H9 (cell line): ENCODE measurements around the gene TUBB2A. TPM values are rescaled to one million over a fixed set of nuclear protein-coding genes. Genes with fewer than 3 reads are reported as not detected.

ENCODE experiments used
- DNase-seq: peaks from one replicate; pipeline ENCODE4 v3.0.0-alpha.2; 2017
- H2AFZ ChIP-seq: one replicate; pipeline ENCODE4 v1.6.1; 2013; ENCODE audit warnings: mild to moderate bottlenecking, low read length, control low read depth, moderate library complexity
- H2AK5ac ChIP-seq: 2 replicates; pipeline ENCODE4 v1.6.1; 2013; ENCODE audit warnings: low read length, control low read depth, mixed read lengths; ENCODE audit not compliant: insufficient read length
- H2BK120ac ChIP-seq: one replicate; pipeline ENCODE4 v1.6.1; 2013; ENCODE audit warnings: low read depth, mild to moderate bottlenecking, low read length, control low read depth, inconsistent platforms; ENCODE audit not compliant: poor library complexity, severe bottlenecking
- H2BK12ac ChIP-seq: 2 replicates; pipeline ENCODE4 v1.6.1; 2013; ENCODE audit warnings: low read length, control low read depth, mixed read lengths, low read depth; ENCODE audit not compliant: insufficient read length
- H2BK15ac ChIP-seq: 2 replicates; pipeline ENCODE4 v1.6.1; 2013; ENCODE audit warnings: low read depth, low read length, control low read depth
- H2BK20ac ChIP-seq: one replicate; pipeline ENCODE4 v1.6.1; 2013; ENCODE audit warnings: low read depth, mild to moderate bottlenecking, low read length, control low read depth, inconsistent platforms; ENCODE audit not compliant: poor library complexity, severe bottlenecking
- H2BK5ac ChIP-seq: 2 replicates; pipeline ENCODE4 v1.6.1; 2013; ENCODE audit warnings: low read length, control low read depth, mixed read lengths; ENCODE audit not compliant: insufficient read length
- H3K14ac ChIP-seq: 2 replicates; pipeline ENCODE4 v1.6.1; 2013; ENCODE audit warnings: low read length, control low read depth; ENCODE audit not compliant: insufficient read depth
- H3K18ac ChIP-seq: 2 replicates; pipeline ENCODE4 v1.6.1; 2013; ENCODE audit warnings: low read depth, mild to moderate bottlenecking, mixed read lengths, low read length, control low read depth; ENCODE audit not compliant: insufficient read length
- H3K23ac ChIP-seq: 2 replicates; pipeline ENCODE4 v1.6.1; 2013; ENCODE audit warnings: low read length, control low read depth, mixed read lengths, low read depth; ENCODE audit not compliant: insufficient read length
- H3K23me2 ChIP-seq: 2 replicates; pipeline ENCODE4 v1.6.1; 2013; ENCODE audit warnings: low read depth, mild to moderate bottlenecking, mixed read lengths, low read length, control low read depth; ENCODE audit not compliant: insufficient read length, poor library complexity, severe bottlenecking
- H3K27ac ChIP-seq: 2 replicates; pipeline ENCODE4 v1.5.1; 2013; ENCODE audit warnings: low read length, control low read depth, mixed read lengths, low read depth; ENCODE audit not compliant: insufficient read length
- H3K27me3 ChIP-seq: 2 replicates; pipeline ENCODE4 v1.6.1; 2013; ENCODE audit warnings: low read length, control low read depth, inconsistent platforms; ENCODE audit not compliant: insufficient read depth
- H3K4ac ChIP-seq: 2 replicates; pipeline ENCODE4 v1.6.1; 2013; ENCODE audit warnings: low read depth, mild to moderate bottlenecking, control low read depth, inconsistent platforms, low read length, moderate library complexity
- H3K4me1 ChIP-seq: 2 replicates; pipeline ENCODE4 v1.6.1; 2013; ENCODE audit warnings: low read length, control low read depth, inconsistent platforms; ENCODE audit not compliant: insufficient read depth
- H3K4me2 ChIP-seq: 2 replicates; pipeline ENCODE4 v1.6.1; 2013; ENCODE audit warnings: low read length, control low read depth, mixed read lengths; ENCODE audit not compliant: insufficient read length, insufficient read depth
- H3K56ac ChIP-seq: 2 replicates; pipeline ENCODE4 v1.6.1; 2013; ENCODE audit warnings: low read depth, mild to moderate bottlenecking, mixed read lengths, low read length, control low read depth; ENCODE audit not compliant: insufficient read length
- H3K79me1 ChIP-seq: 2 replicates; pipeline ENCODE4 v1.6.1; 2013; ENCODE audit warnings: low read depth, mild to moderate bottlenecking, moderate library complexity, low read length, control low read depth, inconsistent platforms; ENCODE audit not compliant: insufficient read depth, poor library complexity, severe bottlenecking
- H3K79me2 ChIP-seq: 2 replicates; pipeline ENCODE4 v1.6.1; 2013; ENCODE audit warnings: low read length, control low read depth, inconsistent platforms; ENCODE audit not compliant: insufficient read depth
- H3K9ac ChIP-seq: 2 replicates; pipeline ENCODE4 v1.6.1; 2013; ENCODE audit warnings: low read length, control low read depth, mixed read lengths; ENCODE audit not compliant: insufficient read length; ENCODE audit errors: extremely low read depth
- H3K9me3 ChIP-seq: one replicate; pipeline ENCODE4 v1.6.1; 2013; ENCODE audit warnings: low read depth, low read length, inconsistent platforms; ENCODE audit not compliant: control insufficient read depth
- H3T11ph ChIP-seq: one replicate; pipeline ENCODE4 v1.6.1; 2013; ENCODE audit warnings: mild to moderate bottlenecking, low read length, control low read depth, inconsistent platforms
- H4K20me1 ChIP-seq: one replicate; pipeline ENCODE4 v1.6.1; 2013; ENCODE audit not compliant: control insufficient read depth, insufficient read length, insufficient read depth
- H4K5ac ChIP-seq: 2 replicates; pipeline ENCODE4 v1.6.1; 2013; ENCODE audit warnings: low read depth, mild to moderate bottlenecking, mixed read lengths, low read length, control low read depth; ENCODE audit not compliant: insufficient read length
- H4K8ac ChIP-seq: replicated peaks from 2 replicates; pipeline ENCODE4 v1.6.1; 2013; ENCODE audit warnings: low read length, control low read depth, mixed read lengths, low read depth; ENCODE audit not compliant: insufficient read length
- H4K91ac ChIP-seq: 2 replicates; pipeline ENCODE4 v1.6.1; 2013; ENCODE audit warnings: low read depth, mild to moderate bottlenecking, moderate library complexity, mixed read lengths, low read length, control low read depth; ENCODE audit not compliant: insufficient read length
- H3K27ac Mint-ChIP-seq, 3 experiments: 2 replicates in 2 of 3; 3 replicates in 1 of 3; pipeline ENCODE4 v1.8.0; 2020 to 2021; ENCODE audit warnings: mixed read lengths in 3 of 3, mild to moderate bottlenecking in 1 of 3, moderate library complexity in 1 of 3
- H3K27me3 Mint-ChIP-seq: 2 replicates; pipeline ENCODE4 v1.8.0; 2021; ENCODE audit warnings: low read depth, mild to moderate bottlenecking, moderate library complexity, mixed read lengths
- H3K36me3 Mint-ChIP-seq, 3 experiments: 2 replicates in 2 of 3; 3 replicates in 1 of 3; pipeline ENCODE4 v1.8.0; 2020 to 2021; ENCODE audit warnings: low read depth in 3 of 3, mixed read lengths in 3 of 3; ENCODE audit not compliant: insufficient read depth in 1 of 3
- H3K4me1 Mint-ChIP-seq, 2 experiments: 2 replicates each; pipeline ENCODE4 v1.8.0; 2020; ENCODE audit warnings: mixed read lengths in 2 of 2
- H3K4me3 Mint-ChIP-seq, 2 experiments: 2 replicates in 1 of 2; 3 replicates in 1 of 2; pipeline ENCODE4 v1.8.0; 2020 to 2021; ENCODE audit warnings: mild to moderate bottlenecking in 2 of 2, mixed read lengths in 2 of 2, moderate library complexity in 1 of 2
- H3K9me3 Mint-ChIP-seq, 2 experiments: 2 replicates in 1 of 2; 3 replicates in 1 of 2; pipeline ENCODE4 v1.8.0; 2020; ENCODE audit warnings: mild to moderate bottlenecking in 2 of 2, mixed read lengths in 2 of 2, moderate library complexity in 1 of 2
- CTCF ChIP-seq: fragments of 200-600 bp; sonication (generic); conservative IDR thresholded peaks from 3 replicates; pipeline ENCODE4 v1.8.0; 2021; ENCODE audit warnings: antibody characterized with exemption, mild to moderate bottlenecking
- WGBS: extraction: QIAGEN DNeasy Blood & Tissue Kit; methylation state at CpG from one replicate; pipeline ENCODE4 v1.1.7; 2013; ENCODE audit warnings: missing lambda C conversion rate, low lambda C conversion rate, mixed read lengths; ENCODE audit not compliant: insufficient read length; ENCODE audit errors: extremely low coverage; 5-methylcytosine and 5-hydroxymethylcytosine counted together
- total RNA-seq: library from RNA; stranded (reverse); gene quantifications from 2 replicates; pipeline ENCODE4 v1.2.1, GENCODE V29; 2021

TUBB2A gene
- total RNA-seq, 1 experiment from 2014 or later: 258 TPM

- no peak overlapping the region for H3K4me2 ChIP-seq
- H3K9me3 Mint-ChIP-seq: no peaks in the 10 kb centered on the region
- H3K27me3 Mint-ChIP-seq: no peaks in the 10 kb centered on the region
- H2BK20ac ChIP-seq: no peak overlapping the region
- no peak for TF ChIP-seq CTCF
- H3K23ac ChIP-seq: no peak overlapping the region
- H3K27ac Mint-ChIP-seq: peak overlapping the region in 1 of 3 experiments; percentile 44; a peak in 1 of 7 replicates
- peak overlapping the region; percentile 55 for H3K27ac ChIP-seq
- no peak overlapping the region for H4K91ac ChIP-seq
- H2AK5ac ChIP-seq: no peak overlapping the region
- H3K56ac ChIP-seq: no peak overlapping the region
- H3K9ac ChIP-seq: no peak overlapping the region
- H4K5ac ChIP-seq: no peak overlapping the region
- H2BK15ac ChIP-seq: no peak overlapping the region
- no peak overlapping the region for H3K18ac ChIP-seq
- no peak overlapping the region for H4K8ac ChIP-seq
- H4K20me1 ChIP-seq: no peaks in the 10 kb centered on the region
- H3K4me3 Mint-ChIP-seq: no peak overlapping the region; a peak in 1 of 5 replicates
- no peaks in the 10 kb centered on the region for H3K23me2 ChIP-seq
- no peaks in the 10 kb centered on the region for H3K4me1 ChIP-seq
- no CpG with 5 or more reads among the region's 9 CpGs for WGBS
- no peak overlapping the region for H3T11ph ChIP-seq
- no peaks in the 10 kb centered on the region for H3K9me3 ChIP-seq
- no peak overlapping the region for H2BK12ac ChIP-seq
- H2BK120ac ChIP-seq: no peak overlapping the region
- H3K4me1 Mint-ChIP-seq: peaks cover 9 to 14% of the 10 kb centered on the region in 2 experiments
- no peaks in the 10 kb centered on the region for H3K79me1 ChIP-seq
- no peaks in the 10 kb centered on the region; the same call in 1 of the 2 replicates for H3K79me2 ChIP-seq
- DNase-seq: no peak
- no peak overlapping the region for H2BK5ac ChIP-seq
- no peak overlapping the region; the same call in 1 of the 2 replicates for H3K14ac ChIP-seq
- no peaks in the 10 kb centered on the region for H3K27me3 ChIP-seq
- H3K4ac ChIP-seq: no peak overlapping the region
- H3K36me3 Mint-ChIP-seq: peaks cover 4 to 26% (median 6%) of the 10 kb centered on the region in 3 experiments; a peak in 6 of 7 replicates
- H2AFZ ChIP-seq: no peak overlapping the region
Measured at GRCh38 chr6:3122823-3123182, 34.5 kb downstream of the TUBB2A start.
